ENCODE data around the gene ITGB3. TPM values are rescaled to one million over a fixed set of nuclear protein-coding genes. Genes with fewer than 3 reads are reported as not detected.

The ITGB3 gene
- total RNA-seq, 2 donors from 2014 or later, result 0.39 TPM; not detected in 1

GRCh38 chr17:47295037-47295873 is 41.6 kb downstream of the ITGB3 start:
- no peaks in the 10 kb centered on the region for H3K36me3 Mint-ChIP-seq
- no peak overlapping the region for H3K4me3 Mint-ChIP-seq
- ATAC-seq, result no peak
- no peaks in the 10 kb centered on the region for H3K9me3 Mint-ChIP-seq
- peaks cover 0 to 8% of the 10 kb centered on the region in 2 donors for H3K27me3 Mint-ChIP-seq
- DNase-seq (ENCODE audit: low spot score), result no peak
- no peaks in the 10 kb centered on the region for H3K4me1 Mint-ChIP-seq (ENCODE audit: low read depth in 2 of 2)
- no peak overlapping the region for H3K27ac Mint-ChIP-seq

GRCh38 chr17:47295874-47296255 is 42.2 kb downstream of the ITGB3 start:
- DNase-seq (ENCODE audit: low spot score) (no peak), ATAC-seq (no peak)
- H3K4me3 Mint-ChIP-seq, result no peak overlapping the region
- no peaks in the 10 kb centered on the region for H3K9me3 Mint-ChIP-seq
- H3K27me3 Mint-ChIP-seq, result peaks cover 0 to 7% of the 10 kb centered on the region in 2 donors
- no peak overlapping the region for H3K27ac Mint-ChIP-seq
- H3K36me3 Mint-ChIP-seq, result no peaks in the 10 kb centered on the region
- no peaks in the 10 kb centered on the region for H3K4me1 Mint-ChIP-seq (ENCODE audit: low read depth in 2 of 2)

GRCh38 chr17:47297661-47298400 is 44.2 kb downstream of the ITGB3 start:
- H3K4me1 Mint-ChIP-seq (ENCODE audit: low read depth in 2 of 2), result peaks cover 0 to 4% of the 10 kb centered on the region in 2 donors
- ATAC-seq (no peak), DNase-seq (ENCODE audit: low spot score) (no peak)
- H3K27me3 Mint-ChIP-seq, result peaks cover 0 to 10% of the 10 kb centered on the region in 2 donors
- no peak overlapping the region for H3K4me3 Mint-ChIP-seq
- H3K27ac Mint-ChIP-seq, result no peak overlapping the region
- H3K9me3 Mint-ChIP-seq, result peaks cover 3% of the 10 kb centered on the region
- peaks cover 4% of the 10 kb centered on the region for H3K36me3 Mint-ChIP-seq

GRCh38 chr17:47298712-47299111 is 45.1 kb downstream of the ITGB3 start:
- peaks cover 0 to 4% of the 10 kb centered on the region in 2 donors for H3K4me1 Mint-ChIP-seq (ENCODE audit: low read depth in 2 of 2)
- H3K36me3 Mint-ChIP-seq, result peaks cover 4% of the 10 kb centered on the region
- no peak for DNase-seq (ENCODE audit: low spot score)
- H3K27me3 Mint-ChIP-seq, result peaks cover 0 to 10% of the 10 kb centered on the region in 2 donors
- ATAC-seq, result no peak
- peaks cover 3% of the 10 kb centered on the region for H3K9me3 Mint-ChIP-seq
- no peak overlapping the region for H3K27ac Mint-ChIP-seq
- no peak overlapping the region for H3K4me3 Mint-ChIP-seq

- Mint-ChIP-seq H3K36me3 (peaks cover 4% of the 10 kb centered on the region), H3K9me3 (peaks cover 3% of the 10 kb centered on the region), H3K4me3 (no peak overlapping the region), H3K27me3 (peaks cover 0 to 10% of the 10 kb centered on the region in 2 donors), H3K27ac (no peak overlapping the region), H3K4me1 (ENCODE audit: low read depth in 2 of 2) (peaks cover 0 to 4% of the 10 kb centered on the region in 2 donors)
- no peak for ATAC-seq
- DNase-seq (ENCODE audit: low spot score), result no peak
These were observed 45.7 kb downstream of the ITGB3 start for GRCh38 chr17:47299239-47299910.

- DNase-seq (ENCODE audit: low spot score) (no peak), ATAC-seq (no peak)
- no peak overlapping the region for H3K27ac Mint-ChIP-seq
- no peak overlapping the region for H3K4me3 Mint-ChIP-seq
- peaks cover 5 to 11% of the 10 kb centered on the region in 2 donors for H3K4me1 Mint-ChIP-seq (ENCODE audit: low read depth in 2 of 2)
- H3K9me3 Mint-ChIP-seq, result peaks cover 3% of the 10 kb centered on the region
- peaks cover 0 to 12% of the 10 kb centered on the region in 2 donors for H3K27me3 Mint-ChIP-seq
- peaks cover 4% of the 10 kb centered on the region for H3K36me3 Mint-ChIP-seq
These were observed 47.1 kb downstream of the ITGB3 start for GRCh38 chr17:47300718-47301117.

GRCh38 chr17:47301161-47301560 is 47.5 kb downstream of the ITGB3 start:
- Mint-ChIP-seq H3K27me3 (peaks cover 0 to 12% of the 10 kb centered on the region in 2 donors), H3K4me1 (ENCODE audit: low read depth in 2 of 2) (peaks cover 5 to 11% of the 10 kb centered on the region in 2 donors), H3K4me3 (no peak overlapping the region), H3K9me3 (peaks cover 3% of the 10 kb centered on the region), H3K27ac (no peak overlapping the region), H3K36me3 (peaks cover 4% of the 10 kb centered on the region)
- ATAC-seq (peak in 1 of 2 donors; percentile 62), DNase-seq (ENCODE audit: low spot score) (no peak)

- Mint-ChIP-seq H3K36me3 (peaks cover 4% of the 10 kb centered on the region), H3K27ac (no peak overlapping the region), H3K27me3 (peaks cover 0 to 12% of the 10 kb centered on the region in 2 donors), H3K4me1 (ENCODE audit: low read depth in 2 of 2) (peaks cover 5 to 11% of the 10 kb centered on the region in 2 donors), H3K4me3 (no peak overlapping the region), H3K9me3 (peaks cover 3% of the 10 kb centered on the region)
- ATAC-seq (no peak), DNase-seq (ENCODE audit: low spot score) (no peak)
These were observed 48.2 kb downstream of the ITGB3 start for GRCh38 chr17:47301831-47302230.

GRCh38 chr17:47304186-47304585 is 50.6 kb downstream of the ITGB3 start:
- ATAC-seq (no peak), DNase-seq (ENCODE audit: low spot score) (no peak)
- peaks cover 4% of the 10 kb centered on the region for H3K36me3 Mint-ChIP-seq
- peaks cover 0 to 14% of the 10 kb centered on the region in 2 donors for H3K27me3 Mint-ChIP-seq
- peaks cover 5 to 11% of the 10 kb centered on the region in 2 donors for H3K4me1 Mint-ChIP-seq (ENCODE audit: low read depth in 2 of 2)
- H3K9me3 Mint-ChIP-seq, result peaks cover 3% of the 10 kb centered on the region
- H3K27ac Mint-ChIP-seq, result no peak overlapping the region
- no peak overlapping the region for H3K4me3 Mint-ChIP-seq

GRCh38 chr17:47305302-47305923 is 51.8 kb downstream of the ITGB3 start:
- ATAC-seq, result no peak
- no peak for DNase-seq (ENCODE audit: low spot score)
- Mint-ChIP-seq H3K9me3 (peaks cover 3% of the 10 kb centered on the region), H3K4me3 (no peak overlapping the region), H3K27me3 (peaks cover 0 to 16% of the 10 kb centered on the region in 2 donors), H3K36me3 (peaks cover 4% of the 10 kb centered on the region), H3K27ac (no peak overlapping the region), H3K4me1 (ENCODE audit: low read depth in 2 of 2) (peaks cover 5 to 11% of the 10 kb centered on the region in 2 donors)

- Mint-ChIP-seq H3K36me3 (no peaks in the 10 kb centered on the region), H3K4me3 (no peak overlapping the region), H3K4me1 (ENCODE audit: low read depth in 2 of 2) (peaks cover 1 to 3% of the 10 kb centered on the region in 2 donors), H3K27ac (no peak overlapping the region), H3K27me3 (peaks cover 0 to 11% of the 10 kb centered on the region in 2 donors), H3K9me3 (no peaks in the 10 kb centered on the region)
- ATAC-seq, result no peak
- no peak for DNase-seq (ENCODE audit: low spot score)
These were observed 56.6 kb downstream of the ITGB3 start for GRCh38 chr17:47310186-47310733.

GRCh38 chr17:47311420-47311819 is 57.8 kb downstream of the ITGB3 start:
- no peaks in the 10 kb centered on the region for H3K4me1 Mint-ChIP-seq (ENCODE audit: low read depth in 2 of 2)
- H3K9me3 Mint-ChIP-seq, result no peaks in the 10 kb centered on the region
- H3K27me3 Mint-ChIP-seq, result peaks cover 0 to 11% of the 10 kb centered on the region in 2 donors
- H3K4me3 Mint-ChIP-seq, result no peak overlapping the region
- no peak for ATAC-seq
- no peaks in the 10 kb centered on the region for H3K36me3 Mint-ChIP-seq
- H3K27ac Mint-ChIP-seq, result no peak overlapping the region
- no peak for DNase-seq (ENCODE audit: low spot score)

Data from natural killer cell treated with Interleukin-12 subunit alpha and Interleukin-12 subunit beta and Interleukin-15 and Interleukin-18, amount 100 ng/mL, for 72 hours (primary cell).